ENCODE data around the gene MAGI1.

MAGI1 gene

GRCh38 chr3:65607101-65607500 is 431.6 kb downstream of the MAGI1 start:
- DNase-seq: no peak

GRCh38 chr3:65605876-65606432 is 432.8 kb downstream of the MAGI1 start:
- DNase-seq: no peak

DNA sequence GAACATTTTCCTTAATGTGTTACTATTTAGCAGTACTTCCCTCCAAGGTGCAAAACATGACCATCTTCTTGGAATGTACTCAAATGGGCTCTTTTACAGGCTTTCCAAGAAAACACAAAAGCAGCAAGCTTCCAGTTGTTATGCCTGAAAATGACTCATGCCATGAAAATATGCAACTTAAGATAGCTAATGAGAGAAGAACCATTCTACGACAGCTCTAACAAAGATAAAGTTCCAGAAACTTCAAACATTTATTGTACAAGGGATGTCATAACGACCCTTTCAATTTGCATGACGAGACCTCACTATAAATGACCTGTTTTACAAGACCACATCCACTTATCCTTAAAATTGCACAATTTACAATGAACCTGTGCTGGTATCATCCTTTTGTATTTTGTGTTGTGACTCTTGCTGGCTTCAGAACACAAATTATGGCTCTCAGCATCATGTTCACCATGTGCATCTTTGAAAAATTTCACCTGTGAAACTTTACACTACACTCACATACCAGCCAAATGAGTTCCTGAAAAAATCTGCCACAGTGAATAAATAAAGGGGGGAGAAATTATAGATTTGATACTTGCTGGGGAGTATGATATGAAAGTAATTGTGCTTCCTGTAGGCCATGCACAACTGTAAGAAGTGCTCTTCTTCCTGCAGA is 433.7 kb downstream of the MAGI1 start:
- DNase-seq: no peak

- DNase-seq: no peak
Measured at GRCh38 chr3:65603631-65604030, 435.1 kb downstream of the MAGI1 start.

GRCh38 chr3:65600888-65601287 is 437.8 kb downstream of the MAGI1 start:
- no peak for DNase-seq

DNA sequence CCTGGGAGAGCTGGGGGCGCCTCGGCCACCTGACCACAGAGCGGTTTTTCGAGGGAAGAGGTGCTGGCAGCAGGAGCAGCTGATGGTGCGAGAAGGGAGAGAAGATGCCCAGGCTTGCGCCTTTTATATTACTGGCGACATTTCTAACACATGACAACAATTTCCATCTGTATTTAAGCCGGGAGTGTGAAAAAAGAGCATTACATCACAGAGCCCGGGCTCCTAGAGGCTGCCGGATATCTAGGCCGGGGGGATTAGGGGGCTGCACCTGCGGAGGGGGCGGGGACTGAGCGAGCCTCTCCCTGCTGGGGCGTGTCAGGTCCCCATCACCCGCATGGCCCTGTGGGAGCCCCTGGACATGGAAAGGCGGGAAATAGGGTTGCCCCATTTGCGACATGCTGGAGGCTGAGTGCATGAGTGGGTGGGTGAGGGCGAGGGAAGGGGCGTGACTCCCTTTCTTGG is 440.7 kb downstream of the MAGI1 start:
- DNase-seq: peak; percentile 50

DNA sequence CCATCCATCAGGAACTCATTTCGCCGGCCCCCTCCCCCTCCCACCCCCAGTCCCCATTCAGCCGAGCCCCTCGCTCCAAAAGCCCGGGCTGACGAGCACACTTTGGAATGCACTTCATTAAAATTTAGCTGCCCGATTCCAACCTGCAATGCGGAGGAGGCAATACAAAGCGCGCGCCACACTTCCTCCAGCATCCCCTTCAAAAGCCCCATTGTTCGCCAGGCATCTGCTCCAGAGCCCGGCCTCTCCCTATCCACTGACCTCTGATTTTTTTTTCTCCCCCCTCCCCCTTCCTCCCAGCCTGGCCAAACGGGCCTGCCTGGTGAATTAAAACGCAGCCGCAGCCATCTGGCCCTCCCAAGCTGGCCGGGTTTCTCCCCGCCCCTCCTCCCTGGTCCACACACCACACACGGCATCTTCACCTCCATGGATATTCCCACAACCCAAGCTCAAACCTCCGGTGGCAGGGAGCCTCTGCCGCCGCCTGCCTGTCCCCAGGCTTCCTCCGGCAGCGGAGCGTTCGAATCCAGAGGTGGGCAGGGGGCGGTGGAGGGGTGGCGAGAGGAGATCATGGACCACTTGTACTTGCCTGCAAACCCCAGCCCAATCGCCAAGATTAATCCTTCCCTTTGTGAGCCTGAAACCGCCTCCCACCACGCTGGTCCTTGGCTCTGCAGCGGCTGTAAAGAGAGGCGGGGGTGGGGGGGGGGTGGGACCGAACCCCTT is 441.3 kb downstream of the MAGI1 start:
- DNase-seq: peak; percentile 61

GRCh38 chr3:65596571-65597225 is 442.0 kb downstream of the MAGI1 start:
- DNase-seq: peak; percentile 10

GRCh38 chr3:65596029-65596300 is 442.8 kb downstream of the MAGI1 start:
- DNase-seq: no peak

DNA sequence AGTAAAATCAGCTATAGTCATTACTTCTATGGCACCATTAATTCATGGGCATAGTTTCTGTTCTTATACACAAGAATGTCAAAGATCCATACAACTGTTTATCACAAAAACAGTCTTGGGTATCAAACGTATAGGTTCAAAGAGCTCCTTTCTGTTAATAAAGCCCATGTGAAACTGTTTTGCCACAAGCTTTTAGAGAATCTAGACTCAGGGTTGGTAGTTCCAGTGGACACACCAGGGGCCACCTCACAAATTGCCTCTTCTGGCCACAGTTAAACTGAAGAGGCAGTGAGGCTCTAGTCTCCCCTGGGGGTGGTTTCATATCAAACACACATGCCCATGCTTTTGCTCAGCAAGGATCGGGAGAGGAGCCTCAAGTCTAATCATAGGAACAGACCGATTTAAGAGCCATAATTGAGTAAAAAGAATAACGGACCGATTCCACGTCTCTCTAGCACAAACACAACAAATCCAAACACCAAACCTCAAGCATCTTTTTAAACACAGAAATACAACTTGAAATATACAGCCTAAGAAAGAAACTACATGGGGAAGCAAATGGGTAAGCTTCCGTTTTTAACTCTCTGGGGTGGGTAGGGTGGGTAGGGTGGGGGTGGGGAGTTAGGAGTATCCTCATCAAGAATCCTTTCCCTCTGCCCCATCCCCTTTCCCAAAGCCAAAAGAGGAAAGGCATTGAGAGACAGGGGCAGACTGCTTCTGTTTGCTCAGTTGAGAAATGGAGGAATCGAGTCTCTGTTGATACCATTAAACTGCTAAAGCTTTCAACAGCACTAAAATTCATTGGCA is 443.3 kb downstream of the MAGI1 start:
- peak; percentile 13 for DNase-seq

DNA sequence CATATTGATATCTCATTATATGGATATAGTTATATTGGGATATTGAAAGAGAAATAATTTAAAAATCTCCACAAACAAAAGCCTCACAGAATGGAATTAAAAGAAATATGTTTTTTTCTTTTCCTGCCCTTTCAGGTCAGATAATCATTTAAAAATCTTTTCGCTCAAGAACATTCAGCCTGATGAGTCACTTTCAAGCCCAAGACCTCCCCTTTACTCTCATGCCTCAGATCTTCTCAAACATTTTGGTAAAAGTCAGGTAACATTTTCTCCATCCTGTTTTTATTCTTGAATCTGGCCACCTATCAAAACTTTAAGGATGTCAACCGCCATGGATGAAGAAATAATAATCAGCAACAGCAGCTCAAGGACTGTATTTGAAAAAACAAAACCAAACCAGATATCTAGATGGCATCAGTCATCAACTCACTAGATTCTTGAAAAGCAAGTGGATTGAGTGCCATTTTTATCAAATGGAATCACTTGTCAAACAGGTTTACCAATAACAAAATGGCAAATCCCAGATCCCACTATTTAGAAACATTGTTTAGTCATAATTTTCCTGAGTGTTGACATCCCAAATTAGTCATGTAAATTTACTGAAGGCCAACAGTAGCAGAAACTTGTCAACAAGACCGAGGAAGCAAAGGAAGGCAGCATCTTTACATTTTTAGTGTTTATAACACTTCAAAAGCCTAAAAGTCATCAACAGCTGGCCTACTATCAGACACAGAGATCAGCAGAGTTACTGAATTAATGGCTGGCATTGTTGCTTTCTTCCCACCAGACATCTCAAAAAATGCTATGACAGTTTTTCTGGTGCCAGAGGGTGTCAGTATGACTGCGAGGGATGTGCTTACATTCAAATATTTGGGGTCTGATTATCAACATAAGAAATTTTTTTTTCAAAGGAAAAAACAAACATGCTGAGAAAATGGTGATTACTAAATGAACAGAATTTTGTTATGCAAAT is 444.7 kb downstream of the MAGI1 start:
- DNase-seq: no peak

DNA sequence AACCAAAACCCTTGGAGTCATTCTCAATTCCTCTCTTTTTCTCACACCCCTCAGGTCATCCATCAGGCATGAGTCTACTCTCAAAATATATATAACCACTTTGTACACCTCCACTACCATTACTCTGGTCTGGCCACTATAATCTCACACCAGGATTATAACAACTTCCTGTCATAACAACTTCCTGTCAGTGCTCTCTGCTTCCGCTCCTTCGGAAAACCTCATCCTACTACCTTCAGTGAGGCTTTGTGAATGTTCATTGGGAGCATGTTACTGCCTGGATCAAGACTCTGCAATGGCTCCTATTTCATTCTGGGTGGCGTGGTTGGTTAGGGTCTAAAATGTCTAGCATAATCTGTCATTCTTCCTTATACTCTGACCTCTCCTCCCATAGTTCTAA is 447.4 kb downstream of the MAGI1 start:
- no peak for DNase-seq

- no peak for DNase-seq
Measured at GRCh38 chr3:65588884-65589283, 449.8 kb downstream of the MAGI1 start.

DNA sequence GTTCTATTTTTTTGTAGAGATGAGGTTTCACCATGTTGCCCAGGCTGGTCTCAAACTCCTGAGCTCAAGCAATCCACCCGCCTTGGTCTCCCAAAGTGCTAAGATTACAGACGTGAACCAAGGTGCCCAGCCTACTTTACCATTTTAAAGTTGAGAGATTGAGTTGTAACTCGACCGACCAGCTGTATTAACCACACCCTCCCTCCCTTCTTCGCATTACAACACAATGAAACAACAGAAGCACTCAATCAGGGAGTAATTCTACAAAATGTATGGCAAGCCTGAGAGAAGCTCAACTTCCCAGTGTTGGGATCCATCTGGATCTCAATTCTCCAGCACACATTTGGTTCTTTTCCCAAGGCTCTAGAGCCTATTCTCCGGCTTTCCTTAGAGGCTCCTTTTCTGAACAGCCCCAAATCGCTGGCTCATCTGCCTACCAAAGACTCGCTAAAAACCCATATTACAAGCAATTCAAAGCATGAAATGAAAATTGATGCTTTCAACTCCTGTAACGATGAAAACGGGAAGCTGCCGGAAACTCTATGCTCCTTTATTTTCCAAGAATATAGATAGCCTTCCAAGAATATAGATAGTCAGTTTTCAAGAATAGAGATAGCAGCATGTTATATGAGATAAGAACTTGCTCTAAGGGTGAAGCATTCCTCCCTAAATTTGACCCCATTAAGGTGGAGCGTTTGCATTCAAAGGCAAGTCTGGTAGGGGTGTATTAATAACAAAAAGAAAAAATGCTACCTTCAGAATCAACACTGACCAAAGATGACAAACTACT is 450.9 kb downstream of the MAGI1 start:
- DNase-seq: no peak

DNA sequence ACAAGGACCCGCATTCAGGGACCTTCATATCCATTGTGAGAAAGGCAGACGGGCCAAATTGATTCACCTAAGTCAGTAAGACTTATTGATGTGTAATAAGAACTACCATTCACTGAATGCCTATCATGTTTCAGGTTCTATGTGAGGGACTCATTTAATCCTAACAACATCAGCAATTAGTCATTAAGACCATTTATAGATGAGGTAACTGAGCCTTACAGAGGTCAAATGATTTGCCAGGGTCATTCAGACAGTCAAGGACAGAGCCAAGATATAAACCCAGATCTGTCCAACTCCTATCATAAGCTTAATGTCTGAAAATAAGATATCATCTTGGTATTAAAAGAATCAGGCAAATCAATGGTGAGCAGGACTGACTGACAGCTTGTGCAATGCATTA is 453.8 kb downstream of the MAGI1 start:
- no peak for DNase-seq

DNA sequence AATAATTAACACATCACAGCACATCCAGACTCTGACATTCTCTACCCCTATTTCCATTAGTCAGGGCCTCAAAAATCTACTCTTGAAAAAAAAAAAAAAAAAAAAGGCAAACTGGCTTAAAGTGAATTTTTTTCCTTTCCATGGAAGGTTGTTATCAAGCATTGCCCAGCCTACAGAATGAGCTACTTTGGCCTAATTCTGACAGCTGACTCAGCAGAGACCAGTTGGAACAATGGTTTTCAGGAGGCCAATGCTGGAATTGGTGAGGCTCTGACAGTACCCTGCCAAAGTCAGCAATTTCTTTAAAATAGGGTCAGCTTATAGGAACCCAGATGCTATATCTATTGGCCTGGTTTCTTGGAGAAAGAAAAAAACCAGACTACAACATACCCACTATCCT is 454.7 kb downstream of the MAGI1 start:
- no peak for DNase-seq

- no peak for DNase-seq
Measured at GRCh38 chr3:65583188-65583587, 455.5 kb downstream of the MAGI1 start.

DNA sequence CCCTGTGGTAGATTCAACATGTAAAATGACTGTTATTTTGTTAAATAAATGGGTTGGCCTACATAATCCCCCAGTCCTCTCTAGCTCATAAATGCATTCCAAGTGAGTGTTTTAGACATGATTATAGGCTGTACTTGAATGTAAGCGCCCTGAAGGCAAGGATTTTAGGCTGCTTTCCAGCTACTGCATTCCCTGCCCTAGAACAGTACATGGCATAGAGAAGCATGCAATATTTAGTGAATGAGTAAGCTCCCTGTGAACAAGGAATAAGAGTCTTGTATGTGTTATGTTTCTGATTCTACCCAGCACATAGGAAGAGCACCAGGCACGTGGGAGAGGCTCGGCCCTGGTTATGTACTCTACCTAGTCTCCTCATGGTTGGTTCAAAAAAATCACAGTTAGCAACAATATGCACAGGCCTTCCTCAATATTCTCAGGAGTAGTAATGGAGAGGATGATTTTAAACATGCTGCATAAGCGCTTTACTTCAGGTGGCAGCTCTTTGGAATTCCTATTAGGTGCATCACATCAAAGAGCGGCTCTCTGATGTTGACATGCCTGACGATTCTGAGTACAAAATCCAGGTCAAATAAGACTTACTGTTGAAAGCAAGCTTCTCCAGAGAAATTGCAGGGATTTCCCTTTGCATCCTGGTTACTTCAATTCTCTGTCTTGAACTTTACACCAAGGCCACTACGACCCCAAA is 456.6 kb downstream of the MAGI1 start:
- DNase-seq: no peak

- DNase-seq: no peak
Measured at GRCh38 chr3:65581313-65581712, 457.4 kb downstream of the MAGI1 start.

- DNase-seq: no peak
Measured at GRCh38 chr3:65578861-65579260, 459.9 kb downstream of the MAGI1 start.
